HPDE6-E6E7 (cell line): Measurements from ENCODE around the gene ECM1.

Source experiments
- DNase-seq: peaks from one replicate; pipeline ENCODE4 v3.0.0; 2011; ENCODE audit warnings: missing footprints; ENCODE audit errors: extremely low spot score

ECM1 gene

DNA sequence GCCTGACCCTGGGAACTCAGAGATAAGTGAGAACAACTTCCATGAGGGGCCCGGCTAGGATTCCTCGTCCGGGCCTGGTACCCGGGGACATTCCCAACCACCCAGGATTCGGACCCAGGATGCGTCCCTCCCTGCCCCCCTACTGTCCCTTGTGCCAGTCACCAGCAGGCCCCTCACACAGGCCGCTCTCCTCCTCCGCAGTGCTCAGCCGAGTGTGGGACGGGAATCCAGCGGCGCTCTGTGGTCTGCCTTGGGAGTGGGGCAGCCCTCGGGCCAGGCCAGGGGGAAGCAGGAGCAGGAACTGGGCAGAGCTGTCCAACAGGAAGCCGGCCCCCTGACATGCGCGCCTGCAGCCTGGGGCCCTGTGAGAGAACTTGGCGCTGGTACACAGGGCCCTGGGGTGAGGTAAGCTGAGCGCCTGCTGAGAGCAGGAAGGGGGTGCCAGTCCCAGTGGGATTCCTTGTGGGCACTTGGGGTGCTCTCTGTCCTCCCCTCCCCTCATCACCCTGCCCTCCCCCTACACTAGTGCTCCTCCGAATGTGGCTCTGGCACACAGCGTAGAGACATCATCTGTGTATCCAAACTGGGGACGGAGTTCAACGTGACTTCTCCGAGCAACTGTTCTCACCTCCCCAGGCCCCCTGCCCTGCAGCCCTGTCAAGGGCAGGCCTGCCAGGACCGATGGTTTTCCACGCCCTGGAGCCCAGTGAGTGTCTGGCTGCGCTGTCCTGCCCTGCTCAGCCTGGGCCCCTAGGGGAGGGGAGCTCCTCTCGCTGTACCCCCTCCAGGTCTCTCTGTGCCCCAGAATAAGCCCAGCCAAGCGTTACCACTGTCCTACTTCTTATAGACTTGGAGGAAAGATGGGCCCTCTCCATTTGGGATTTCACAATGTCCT lies 51.1 kb downstream of the ECM1 start:
- no peak for DNase-seq

DNA sequence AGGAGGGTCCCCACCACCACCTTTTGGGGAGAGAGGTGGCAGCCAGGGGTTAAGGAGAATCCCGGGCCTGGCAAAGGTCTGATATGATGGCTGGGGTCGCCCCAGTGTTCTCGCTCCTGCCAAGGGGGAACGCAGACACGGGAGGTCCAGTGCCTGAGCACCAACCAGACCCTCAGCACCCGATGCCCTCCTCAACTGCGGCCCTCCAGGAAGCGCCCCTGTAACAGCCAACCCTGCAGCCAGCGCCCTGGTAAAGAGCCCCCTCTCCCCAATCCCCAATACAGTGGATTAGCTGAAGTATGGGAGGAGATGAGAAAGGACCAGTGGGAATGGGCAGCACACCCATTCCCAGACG lies 51.7 kb downstream of the ECM1 start:
- DNase-seq: no peak

DNA sequence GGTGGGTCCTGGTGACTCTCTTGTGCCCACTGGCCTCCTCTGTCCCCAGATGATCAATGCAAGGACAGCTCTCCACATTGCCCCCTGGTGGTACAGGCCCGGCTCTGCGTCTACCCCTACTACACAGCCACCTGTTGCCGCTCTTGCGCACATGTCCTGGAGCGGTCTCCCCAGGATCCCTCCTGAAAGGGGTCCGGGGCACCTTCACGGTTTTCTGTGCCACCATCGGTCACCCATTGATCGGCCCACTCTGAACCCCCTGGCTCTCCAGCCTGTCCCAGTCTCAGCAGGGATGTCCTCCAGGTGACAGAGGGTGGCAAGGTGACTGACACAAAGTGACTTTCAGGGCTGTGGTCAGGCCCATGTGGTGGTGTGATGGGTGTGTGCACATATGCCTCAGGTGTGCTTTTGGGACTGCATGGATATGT lies 52.1 kb downstream of the ECM1 start:
- no peak for DNase-seq

DNA sequence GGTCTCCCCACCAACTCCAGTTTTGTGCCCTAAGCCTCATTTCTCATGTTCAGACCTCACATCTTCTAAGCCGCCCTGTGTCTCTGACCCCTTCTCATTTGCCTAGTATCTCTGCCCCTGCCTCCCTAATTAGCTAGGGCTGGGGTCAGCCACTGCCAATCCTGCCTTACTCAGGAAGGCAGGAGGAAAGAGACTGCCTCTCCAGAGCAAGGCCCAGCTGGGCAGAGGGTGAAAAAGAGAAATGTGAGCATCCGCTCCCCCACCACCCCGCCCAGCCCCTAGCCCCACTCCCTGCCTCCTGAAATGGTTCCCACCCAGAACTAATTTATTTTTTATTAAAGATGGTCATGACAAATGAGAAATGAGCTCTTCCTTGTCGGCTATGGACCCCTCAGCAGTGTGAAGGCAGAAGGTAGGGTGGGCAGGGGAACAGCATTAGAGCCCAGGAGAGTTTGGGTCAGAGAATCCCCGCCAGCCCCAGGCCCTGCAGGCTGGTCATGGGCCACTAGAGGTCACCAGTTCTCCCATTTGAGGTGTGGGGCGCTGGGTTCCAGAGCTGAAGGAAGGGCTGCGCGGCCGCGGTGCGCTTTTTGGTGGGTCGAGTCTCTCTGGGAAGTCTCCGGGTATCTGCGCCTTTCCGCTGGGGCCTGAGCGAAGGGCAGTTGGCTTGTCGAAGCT lies 52.8 kb downstream of the ECM1 start:
- DNase-seq: no peak

DNA sequence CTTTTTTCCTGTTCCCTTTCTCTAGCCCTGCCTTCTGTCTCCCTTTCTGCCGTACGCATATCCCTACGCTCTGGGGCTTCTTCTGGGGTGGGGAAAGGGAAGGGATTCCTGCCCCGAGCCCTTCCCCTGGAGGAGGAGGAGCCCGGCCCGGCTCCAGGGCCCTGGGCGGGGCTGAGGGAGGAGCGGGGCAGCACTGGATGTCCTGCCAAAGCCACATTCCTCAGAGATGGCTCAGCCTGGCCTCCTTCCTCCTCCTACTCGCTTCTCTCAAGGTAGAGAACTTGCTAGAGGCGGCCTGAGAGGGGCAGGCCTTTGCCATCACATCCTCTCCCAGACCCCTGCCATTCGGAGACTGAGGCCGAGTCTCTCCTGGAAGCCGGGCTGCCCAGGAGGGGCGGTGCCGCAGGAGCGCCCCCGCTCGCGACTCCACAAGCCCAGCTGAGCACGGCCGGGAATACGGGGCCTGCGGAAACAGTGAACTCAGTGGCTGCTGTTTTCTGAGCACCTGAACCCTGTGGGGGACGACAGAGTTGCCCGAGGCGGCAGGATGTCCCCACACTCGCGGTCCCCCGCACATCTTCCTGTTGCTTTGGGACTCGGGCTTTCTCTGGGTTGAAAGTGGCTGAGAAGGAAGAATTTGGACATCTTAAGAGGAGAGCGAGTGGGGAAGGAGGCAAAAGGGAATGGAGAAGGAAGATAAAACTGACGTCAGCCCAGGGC lies 53.5 kb downstream of the ECM1 start:
- peak; percentile 89 for DNase-seq

DNA sequence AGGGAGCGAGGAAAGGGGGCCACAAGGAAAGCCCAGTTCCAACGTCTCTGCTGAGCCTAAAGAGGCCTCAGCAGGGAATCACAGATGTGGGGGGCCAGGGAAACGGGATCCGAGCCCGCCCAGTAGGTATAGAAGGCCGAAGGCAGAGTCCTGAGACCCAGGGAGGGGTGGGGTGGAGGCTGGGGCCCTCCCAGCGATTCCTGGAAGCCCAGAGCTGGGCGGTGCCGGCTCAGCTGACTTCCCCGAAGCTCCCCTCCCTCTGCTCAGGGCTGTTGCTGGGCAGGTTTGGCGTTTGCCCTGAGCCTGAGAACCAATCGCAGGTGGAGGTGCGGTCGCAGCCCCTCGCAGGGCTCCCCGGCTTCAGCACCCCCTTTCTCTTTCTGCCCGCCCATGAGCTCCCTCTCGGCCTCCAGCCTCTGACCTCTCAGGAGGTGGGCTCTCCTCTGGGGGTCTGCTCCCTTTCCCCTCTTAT lies 54.1 kb downstream of the ECM1 start:
- DNase-seq: no peak

DNA sequence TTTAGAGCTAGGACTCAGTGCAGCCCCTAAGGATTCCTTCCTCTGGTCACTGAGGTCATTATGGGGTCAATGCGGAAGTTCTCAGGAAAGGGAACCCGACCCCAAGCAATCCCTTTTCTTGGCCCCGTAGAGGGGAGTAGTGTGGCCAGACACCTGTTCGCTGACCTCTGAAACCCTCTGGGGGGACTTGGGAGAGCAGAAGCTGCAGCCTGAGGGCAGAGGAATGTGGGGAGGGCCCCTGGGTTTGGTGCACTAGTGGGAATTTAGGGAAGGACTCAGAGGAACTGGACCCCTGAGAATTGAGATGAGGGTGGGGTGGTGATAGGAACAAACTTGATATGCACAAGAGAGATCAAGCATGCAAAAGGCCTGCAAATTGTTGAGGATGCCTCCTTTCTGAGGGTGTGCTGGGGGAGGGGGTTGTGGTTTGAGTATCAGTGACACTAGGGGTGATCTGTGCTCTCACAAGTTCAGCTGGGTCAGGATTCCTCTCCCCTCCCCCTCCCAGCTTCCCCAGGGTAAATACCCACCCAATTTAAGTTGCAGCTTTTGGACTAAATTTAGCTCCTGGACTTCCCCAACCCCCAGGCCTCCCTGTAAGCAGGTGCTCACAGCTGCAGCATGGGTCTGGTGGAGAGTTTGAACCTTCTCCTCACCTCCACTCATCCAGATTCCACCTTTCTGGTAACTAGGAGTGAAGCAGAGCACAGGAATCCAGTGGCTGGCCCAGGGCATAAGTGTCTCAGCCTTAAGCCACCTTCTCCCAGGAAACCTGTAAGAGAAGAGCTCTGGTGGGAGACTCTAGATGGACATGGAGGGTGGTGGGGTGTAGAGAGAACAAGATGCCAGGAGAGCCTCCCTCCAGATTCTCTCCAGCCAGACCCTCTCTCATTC lies 54.8 kb downstream of the ECM1 start:
- DNase-seq: no peak
